ENCODE measurements around the gene VSNL1.

DNA sequence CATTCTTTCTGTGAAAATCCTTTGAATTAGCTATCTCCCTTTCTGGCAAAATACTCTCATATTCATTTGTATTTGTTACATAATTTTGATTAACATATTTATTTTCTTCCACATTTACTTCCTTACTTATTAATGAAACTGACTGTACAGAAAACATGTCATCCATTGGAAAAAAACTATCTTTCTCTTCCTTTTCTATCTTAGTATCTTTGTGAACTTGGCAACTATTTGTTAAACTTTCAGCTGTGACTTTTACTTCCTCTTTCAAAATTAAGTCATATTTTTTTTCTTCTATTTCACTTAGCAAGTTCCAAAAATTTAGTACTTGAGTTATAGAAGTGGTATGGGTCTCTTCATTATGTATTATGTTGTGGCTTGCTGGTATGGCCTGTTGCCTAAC is 24.8 kb upstream of the VSNL1 start:
- TF ChIP-seq JUND (IDR thresholded peaks at IDR 0.05; ENCODE audit: low read depth, low read length) (no peak), JUNB (IDR thresholded peaks at IDR 0.05) (peak; percentile 44), TCF12 (IDR thresholded peaks at IDR 0.05; ENCODE audit: low read depth, low read length) (no peak), EP300 (IDR thresholded peaks at IDR 0.05; ENCODE audit: borderline replicate concordance in 1 of 2, control insufficient read depth in 1 of 2, low read depth in 2 of 2, low read length in 2 of 2) (no peak), NR2F1 (conservative IDR thresholded peaks at IDR 0.05) (no peak), CHD1 (IDR thresholded peaks at IDR 0.05; ENCODE audit: low read depth, low read length) (no peak), CREM (IDR thresholded peaks at IDR 0.05; ENCODE audit: low read depth) (no peak)
- TF ChIP-seq, protein P1, sequence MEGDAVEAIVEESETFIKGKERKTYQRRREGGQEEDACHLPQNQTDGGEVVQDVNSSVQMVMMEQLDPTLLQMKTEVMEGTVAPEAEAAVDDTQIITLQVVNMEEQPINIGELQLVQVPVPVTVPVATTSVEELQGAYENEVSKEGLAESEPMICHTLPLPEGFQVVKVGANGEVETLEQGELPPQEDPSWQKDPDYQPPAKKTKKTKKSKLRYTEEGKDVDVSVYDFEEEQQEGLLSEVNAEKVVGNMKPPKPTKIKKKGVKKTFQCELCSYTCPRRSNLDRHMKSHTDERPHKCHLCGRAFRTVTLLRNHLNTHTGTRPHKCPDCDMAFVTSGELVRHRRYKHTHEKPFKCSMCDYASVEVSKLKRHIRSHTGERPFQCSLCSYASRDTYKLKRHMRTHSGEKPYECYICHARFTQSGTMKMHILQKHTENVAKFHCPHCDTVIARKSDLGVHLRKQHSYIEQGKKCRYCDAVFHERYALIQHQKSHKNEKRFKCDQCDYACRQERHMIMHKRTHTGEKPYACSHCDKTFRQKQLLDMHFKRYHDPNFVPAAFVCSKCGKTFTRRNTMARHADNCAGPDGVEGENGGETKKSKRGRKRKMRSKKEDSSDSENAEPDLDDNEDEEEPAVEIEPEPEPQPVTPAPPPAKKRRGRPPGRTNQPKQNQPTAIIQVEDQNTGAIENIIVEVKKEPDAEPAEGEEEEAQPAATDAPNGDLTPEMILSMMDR (IDR thresholded peaks at IDR 0.05 in 2 of 3, conservative IDR thresholded peaks at IDR 0.05 in 1 of 3; ENCODE audit: control insufficient read depth in 2 of 3, extremely low read depth in 1 of 3, insufficient read depth in 1 of 3, low read depth in 3 of 3, low read length in 3 of 3), result no peak

Measured in GM12878 (cell line).